Pancreas (tissue), 10 donors: ENCODE measurements around the gene PTPRQ. TPM values are rescaled to one million over a fixed set of nuclear protein-coding genes. Genes with fewer than 3 reads are reported as not detected.

Experiments used
- ATAC-seq, 4 donors: fragments of 200-7000 bp; cut with Tn5 transposase; one replicate each; pipeline versions ENCODE4 v1.8.0 to v1.9.1; 2020; ENCODE audit warnings: mild to moderate bottlenecking in 4 of 4, moderate library complexity in 4 of 4
- DNase-seq, 6 donors: peaks; one replicate each; pipeline ENCODE4 v3.0.0-alpha.2; 2020
- FAIRE-seq: peaks from 2 replicates; lab custom pipeline; 2012; peaks lifted over from hg19 to GRCh38; lab: Jason Lieb, UNC
- H3K27ac ChIP-seq, 4 donors: fragments of 200-600 bp; sonication (generic); 1 replicate in 3 of 4; 2 replicates in 1 of 4; pipeline versions ENCODE4 v1.5.0 to v1.8.0; 2020
- H3K27me3 ChIP-seq, 4 donors: fragments of 200-600 bp; one replicate each; pipeline ENCODE4 v1.8.0; 2021
- H3K36me3 ChIP-seq, 3 donors: fragments of 200-600 bp; sonication (generic) in 1 of 3; one replicate each; pipeline versions ENCODE4 v1.5.0 to v1.8.0; 2020 to 2021
- H3K4me1 ChIP-seq, 3 donors: fragments of 200-600 bp; one replicate each; pipeline ENCODE4 v1.8.0; 2021
- H3K4me3 ChIP-seq, 4 donors: fragments of 200-600 bp; sonication (generic) in 2 of 4; one replicate each; pipeline versions ENCODE4 v1.5.0 to v1.8.0; 2020 to 2021
- H3K9me3 ChIP-seq, 4 donors: fragments of 200-600 bp; one replicate each; pipeline ENCODE4 v1.8.0; 2021
- CTCF ChIP-seq, 4 donors: fragments of 200-600 bp; sonication (generic) in 3 of 4; IDR thresholded peaks; one replicate each; pipeline versions ENCODE4 v1.5.0 to v1.8.0; 2021; ENCODE audit warnings: antibody characterized with exemption in 4 of 4
- WGBS, 2 donors: extraction: QIAGEN DNeasy Blood & Tissue Kit; methylation state at CpG; one replicate each; pipeline ENCODE4 v1.1.7; 2013; 5-methylcytosine and 5-hydroxymethylcytosine counted together
- intact Hi-C, 3 donors: fragments of 100-400 bp; cut with DNase I; formaldehyde crosslinking; loops; one replicate each; pipeline versions ENCODE4 v1.11.1 to v1.14.2; 2022
- polyA plus RNA-seq, 2 donors: library from polyadenylated mRNA; stranded (reverse); fragments of 200-250 nt; gene quantifications; one replicate each; pipeline ENCODE4 v1.2.3, GENCODE V29; 2013
- total RNA-seq, 6 donors: library from RNA; stranded (reverse); fragmentation: NEBNext Ultra II Directional in 4 of 6; extraction: Animal tissue kit (Norgen Biotek cat#: 25700) in 4 of 6; gene quantifications; one replicate each; pipeline versions ENCODE4 v1.2.1 to v1.2.4, GENCODE V29; 2021 to 2023
- donor health status: healthy with polysubstance abuse.
- donor health status: DM: no; HTN: no; CAD: no; lungs with moderate emphysema.
- donor health status: DM: no; HTN: no; CAD: no.
- donor health status: control.
- donor health status: control.
- donor health status: Bipolar disorder and iron deficiency.
- donor health status: DM: yes; HTN: yes; CAD: no.
- donor health status: DM: no; HTN: no; CAD: no.
- donor health status: DM: no; HTN: no; CAD: no.
- donor health status: DM: yes; HTN: yes; CAD: no.

Gene PTPRQ
- total and polyA plus RNA-seq, 8 donors = 0.09 to 0.91 (median 0.43) TPM

- no peak for TF ChIP-seq CTCF (IDR thresholded peaks at IDR 0.05)
- ATAC-seq = no peak
- intact Hi-C loops = no loop called here
Observed at GRCh38 chr12:80494836-80495235, 50.8 kb downstream of the PTPRQ start.

GRCh38 chr12:80498059-80498728 lies 54.2 kb downstream of the PTPRQ start:
- intact Hi-C loops = no loop called here
- WGBS, 2 donors = 39 to 42% methylated on average over 2 of the region's 2 CpGs
- no peak for DNase-seq
- ATAC-seq = no peak
- Histone ChIP-seq H3K4me3 (no peak overlapping the region), H3K27ac (no peak overlapping the region), H3K9me3 (no peaks in the 10 kb centered on the region), H3K27me3 (no peaks in the 10 kb centered on the region), H3K36me3 (no peaks in the 10 kb centered on the region), H3K4me1 (no peaks in the 10 kb centered on the region)
- no peak for FAIRE-seq
- no peak for TF ChIP-seq CTCF (IDR thresholded peaks at IDR 0.05)

More at GRCh38 chr12:80494836-80495235, 50.8 kb downstream of the PTPRQ start:
- Histone ChIP-seq H3K4me1 (no peaks in the 10 kb centered on the region), H3K9me3 (no peaks in the 10 kb centered on the region), H3K27ac (no peak overlapping the region), H3K27me3 (no peaks in the 10 kb centered on the region), H3K4me3 (no peak overlapping the region), H3K36me3 (no peaks in the 10 kb centered on the region)
- FAIRE-seq (no peak), DNase-seq (no peak)
- WGBS, 2 donors = 66 to 82% methylated on average over 1 of the region's 1 CpG

- Histone ChIP-seq H3K4me3 (no peak overlapping the region), H3K9me3 (no peaks in the 10 kb centered on the region), H3K36me3 (no peaks in the 10 kb centered on the region), H3K27ac (no peak overlapping the region), H3K4me1 (no peaks in the 10 kb centered on the region), H3K27me3 (no peaks in the 10 kb centered on the region)
- FAIRE-seq (no peak), DNase-seq (no peak), ATAC-seq (no peak)
- intact Hi-C loops = no loop called here
- TF ChIP-seq CTCF (IDR thresholded peaks at IDR 0.05) = no peak
- WGBS, 2 donors = 43 to 58% methylated on average over 2 of the region's 2 CpGs
Observed at GRCh38 chr12:80504389-80505163, 60.5 kb downstream of the PTPRQ start.

GRCh38 chr12:80509781-80510556 lies 65.9 kb downstream of the PTPRQ start:
- H3K4me3 ChIP-seq = no peak overlapping the region
- no peaks in the 10 kb centered on the region for H3K4me1 ChIP-seq
- H3K27ac ChIP-seq = no peak overlapping the region
- ATAC-seq (no peak), DNase-seq (no peak), FAIRE-seq (no peak)
- H3K9me3 ChIP-seq = no peaks in the 10 kb centered on the region
- H3K36me3 ChIP-seq = no peaks in the 10 kb centered on the region
- TF ChIP-seq CTCF (IDR thresholded peaks at IDR 0.05) = no peak
- intact Hi-C loops = no loop called here
- WGBS, 2 donors = 38 to 44% methylated on average over 1 of the region's 1 CpG
- no peaks in the 10 kb centered on the region for H3K27me3 ChIP-seq
